ENCODE results near the gene ICAM3.

- TF ChIP-seq CTCF (conservative IDR thresholded peaks at IDR 0.05; ENCODE audit: low read length): 0 out of 2 replicates have a peak, but pooled peaks have one; percentile 16
- no peak for TF ChIP-seq EZH2phosphoT487 (IDR thresholded peaks at IDR 0.05; ENCODE audit: borderline replicate concordance, low read depth, low read length)
Observed at GRCh38 chr19:10332158-10332964, 7.1 kb downstream of the ICAM3 start.

All from OCI-LY7 (cell line).